SIG-M5 treated with dmso at 0.1 percent for 504 hours (cell line): ENCODE data around the gene PLCG1.
A peak's percentile ranks its signal among the peaks of the same experiment; 100 is the strongest.

Experiments used
- DNase-seq: peaks from one replicate; lab custom pipeline; 2025; ENCODE audit not compliant: unreplicated experiment; lab: John Stamatoyannopoulos, UW

Gene PLCG1

GRCh38 chr20:41166201-41167117, 29.1 kb downstream of the PLCG1 start:
- no peak for DNase-seq

- no peak for DNase-seq
These were observed 29.8 kb downstream of the PLCG1 start for GRCh38 chr20:41167118-41167470.

DNA sequence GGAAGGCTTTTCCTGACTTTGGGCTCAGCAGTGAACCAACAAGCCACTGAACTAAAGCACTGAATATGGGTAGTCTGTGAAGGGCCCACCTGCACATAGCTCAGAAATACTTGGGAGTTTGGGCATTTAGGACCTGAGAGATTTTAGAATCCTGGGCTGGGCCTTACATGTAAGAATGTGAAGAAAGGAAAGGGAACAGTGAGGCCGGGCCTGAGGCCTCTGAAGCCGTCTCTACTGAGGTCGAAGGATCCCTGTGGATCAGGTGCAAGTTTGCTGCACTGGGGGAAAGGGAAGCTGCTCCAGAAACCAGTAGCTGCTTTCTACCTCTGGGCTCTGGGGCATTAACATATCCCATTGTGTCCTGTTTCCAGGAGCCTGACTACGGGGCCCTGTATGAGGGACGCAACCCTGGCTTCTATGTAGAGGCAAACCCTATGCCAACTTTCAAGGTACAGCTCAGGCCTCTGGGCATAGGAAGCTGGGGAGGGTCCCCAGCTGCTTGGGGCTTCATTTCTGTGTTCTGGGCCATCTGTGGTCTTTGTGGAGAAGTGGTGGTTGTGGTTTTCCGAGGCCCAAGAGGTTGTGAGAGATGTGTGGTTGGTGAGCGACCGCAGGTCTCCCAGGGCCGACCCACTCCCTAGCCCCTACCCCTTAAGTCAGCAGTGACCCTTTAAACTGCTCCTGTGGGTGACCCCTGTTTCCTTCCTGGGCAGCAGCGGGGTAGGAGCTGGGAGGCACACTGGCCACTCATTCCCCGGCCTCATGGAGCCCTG, 30.3 kb downstream of the PLCG1 start:
- DNase-seq, result no peak

DNA sequence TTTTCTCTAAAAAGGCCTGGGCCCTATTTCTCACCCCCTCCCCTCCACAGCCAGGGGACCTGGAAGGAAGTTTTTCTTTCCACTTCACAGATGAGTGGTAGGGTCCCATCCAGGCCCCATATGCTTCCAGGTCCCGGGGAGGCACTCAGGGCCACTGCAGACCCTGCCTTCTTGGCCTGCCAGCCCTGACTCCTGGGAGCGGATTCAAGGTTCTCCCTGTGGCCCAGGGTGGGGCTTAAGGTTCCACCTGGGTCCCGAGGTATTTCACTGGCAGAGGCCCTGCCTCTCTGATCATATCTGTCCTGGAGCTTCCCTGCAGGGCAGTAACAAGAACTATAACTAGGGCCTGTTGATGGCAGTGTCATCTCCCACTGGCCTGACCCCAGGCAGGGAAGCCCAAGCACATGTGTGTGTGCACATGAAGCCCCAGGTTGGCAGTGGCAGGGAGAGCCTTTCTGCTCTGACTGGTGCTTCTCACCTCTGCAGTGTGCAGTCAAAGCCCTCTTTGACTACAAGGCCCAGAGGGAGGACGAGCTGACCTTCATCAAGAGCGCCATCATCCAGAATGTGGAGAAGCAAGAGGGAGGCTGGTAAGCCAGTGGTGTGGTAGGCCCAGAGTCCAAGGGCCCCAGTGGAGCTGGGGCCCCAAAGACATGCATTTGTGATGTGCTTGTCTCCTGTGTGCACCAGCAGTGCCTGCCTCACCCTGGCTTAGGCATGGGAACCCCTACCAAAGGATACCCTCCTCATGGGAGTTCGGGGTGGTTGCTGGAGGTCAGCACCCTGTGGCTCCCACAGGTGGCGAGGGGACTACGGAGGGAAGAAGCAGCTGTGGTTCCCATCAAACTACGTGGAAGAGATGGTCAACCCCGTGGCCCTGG, 31.2 kb downstream of the PLCG1 start:
- no peak for DNase-seq

DNA sequence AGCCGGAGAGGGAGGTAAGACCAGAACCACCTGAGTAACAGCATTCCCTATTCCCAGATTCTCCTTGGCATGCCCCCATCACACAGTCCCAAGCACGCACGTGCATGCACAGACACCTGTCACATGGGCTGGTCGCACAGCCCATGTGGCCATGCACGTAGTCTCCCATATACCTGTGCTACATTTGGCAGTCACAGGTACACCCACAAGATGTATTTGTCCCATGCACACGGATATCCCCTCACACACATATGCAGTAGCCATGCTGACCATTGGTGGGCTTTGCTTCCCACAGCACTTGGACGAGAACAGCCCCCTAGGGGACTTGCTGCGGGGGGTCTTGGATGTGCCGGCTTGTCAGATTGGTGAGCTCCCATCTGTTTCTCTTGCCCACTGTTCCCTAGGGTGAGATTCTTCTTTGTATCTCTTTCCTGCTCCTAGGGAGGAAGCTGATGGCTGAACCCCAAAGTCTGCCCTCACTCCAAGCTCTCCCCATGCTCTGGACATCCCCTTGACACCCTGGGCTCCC, 31.9 kb downstream of the PLCG1 start:
- no peak for DNase-seq

- DNase-seq, result no peak
These were observed 32.5 kb downstream of the PLCG1 start for GRCh38 chr20:41169791-41170351.

GRCh38 chr20:41170386-41171105, 33.2 kb downstream of the PLCG1 start:
- DNase-seq, result no peak

- no peak for DNase-seq
These were observed 34.5 kb downstream of the PLCG1 start for GRCh38 chr20:41171736-41172295.

- no peak for DNase-seq
These were observed 35.2 kb downstream of the PLCG1 start for GRCh38 chr20:41172296-41173140.

DNA sequence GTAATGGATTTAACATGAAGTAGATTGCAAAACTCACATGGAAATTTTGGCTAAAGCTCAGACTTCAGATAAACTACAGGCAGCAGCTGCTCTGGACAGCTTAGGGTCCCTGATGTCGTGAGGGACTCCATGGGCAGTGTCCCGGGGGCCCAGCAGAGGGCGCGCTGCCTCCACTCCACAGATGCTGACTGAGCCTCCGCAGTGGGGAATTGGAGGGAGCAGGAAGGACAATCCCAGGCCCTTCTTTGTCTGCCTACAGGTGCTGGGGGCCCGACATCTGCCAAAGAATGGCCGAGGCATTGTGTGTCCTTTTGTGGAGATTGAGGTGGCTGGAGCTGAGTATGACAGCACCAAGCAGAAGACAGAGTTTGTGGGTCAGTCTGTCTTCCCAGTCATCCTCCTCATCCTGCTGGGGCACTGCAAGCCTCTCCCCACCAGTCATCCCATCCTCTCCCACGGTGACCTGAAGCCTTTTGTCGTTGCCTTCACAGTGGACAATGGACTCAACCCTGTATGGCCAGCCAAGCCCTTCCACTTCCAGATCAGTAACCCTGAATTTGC, 35.9 kb downstream of the PLCG1 start:
- peak; percentile 53 for DNase-seq

- no peak for DNase-seq
These were observed 36.5 kb downstream of the PLCG1 start for GRCh38 chr20:41173791-41174341.

GRCh38 chr20:41174373-41174772, 37.0 kb downstream of the PLCG1 start:
- DNase-seq, result no peak

- DNase-seq, result no peak
These were observed 37.4 kb downstream of the PLCG1 start for GRCh38 chr20:41174782-41175181.

DNA sequence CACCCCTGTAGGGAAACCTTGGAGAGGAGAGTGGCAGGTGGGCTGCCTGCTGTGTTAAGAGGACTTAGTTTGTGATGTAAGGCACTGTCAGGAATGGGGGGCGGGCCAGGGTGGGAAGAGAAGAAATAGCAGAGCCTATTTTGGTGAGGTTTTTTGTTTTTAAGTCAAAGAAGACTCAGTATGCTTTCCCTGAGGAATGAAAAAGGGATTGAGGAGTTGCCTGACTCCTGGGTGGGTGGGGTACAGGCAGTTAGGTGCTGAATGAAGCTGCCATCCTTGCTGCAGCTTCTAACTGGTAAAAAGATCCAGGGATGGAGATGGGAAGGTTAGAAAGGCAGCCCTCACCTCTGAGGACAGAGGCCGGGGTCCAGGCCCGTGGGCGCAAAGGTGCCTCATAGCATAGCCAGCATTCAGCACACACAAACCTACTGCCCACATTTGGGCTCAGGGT, 37.9 kb downstream of the PLCG1 start:
- DNase-seq, result no peak

DNA sequence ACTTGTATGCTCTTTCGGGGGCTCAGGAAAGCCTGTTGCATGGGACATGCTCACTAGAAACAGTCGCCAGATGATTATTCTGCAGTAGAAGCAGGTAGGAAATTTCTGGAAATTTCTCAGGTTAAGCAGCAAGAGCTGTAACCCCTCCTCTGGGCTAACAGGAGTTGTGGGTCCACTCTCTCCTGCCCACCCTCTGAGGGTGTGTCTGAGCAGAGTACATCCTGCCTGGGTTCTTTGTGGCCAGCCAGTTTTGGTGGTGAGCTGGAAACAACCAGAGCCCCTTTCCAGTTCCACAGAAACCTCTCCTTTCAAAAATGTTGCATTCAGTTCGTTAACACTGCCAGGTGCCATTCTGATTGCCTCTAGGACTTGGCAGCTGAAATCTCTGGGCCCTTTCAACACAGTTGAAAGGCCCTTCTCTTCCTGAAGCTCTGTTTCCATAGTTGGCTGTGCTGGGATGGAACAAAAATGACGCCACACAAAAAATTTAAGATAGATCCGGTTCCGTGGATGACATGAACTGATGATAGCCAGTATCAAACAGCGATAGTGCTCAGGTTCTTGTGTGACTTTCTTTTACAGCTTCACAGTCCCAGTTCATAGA, 38.5 kb downstream of the PLCG1 start:
- DNase-seq, result no peak

- DNase-seq, result no peak
These were observed 39.6 kb downstream of the PLCG1 start for GRCh38 chr20:41176711-41177552.

DNA sequence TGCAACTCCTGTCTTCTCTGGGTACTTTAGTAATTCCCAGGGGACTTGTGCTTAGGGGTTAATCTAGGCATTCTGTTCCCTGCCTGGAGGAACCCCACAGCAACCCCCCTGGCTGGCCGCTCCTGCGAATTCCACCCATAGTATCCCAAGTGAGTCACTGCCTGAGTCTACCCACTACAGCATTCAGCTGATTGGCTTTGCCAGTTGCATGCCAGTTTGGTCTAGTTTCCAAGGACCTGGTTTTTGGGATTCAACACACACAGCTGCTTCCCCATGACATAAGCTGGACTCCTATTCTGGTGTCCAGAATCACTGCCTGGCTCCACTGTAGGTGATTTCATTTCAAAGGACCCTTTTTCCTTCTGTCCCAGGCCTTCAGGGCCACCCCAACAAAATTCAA, 40.3 kb downstream of the PLCG1 start:
- no peak for DNase-seq
